GM21529 (cell line): ENCODE measurements around the gene PAMR1.
"Not testable (repeated sequence)": the region's sequence is repeated elsewhere in the genome, so short reads cannot be mapped to it uniquely, and the experiment has no call there.

Experiments
- ATAC-seq: cut with Tn5 transposase; IDR thresholded peaks from one replicate; pipeline ENCODE4 v1.9.1; 2021; ENCODE audit not compliant: unreplicated experiment

PAMR1 gene

GRCh38 chr11:35525501-35526175 is at the start of gene PAMR1:
TSS of gene PAMR1 (minus strand) at chr11:35525616. CDS start at chr11:35525585, 31 bp downstream.
- ATAC-seq: no peak

- ATAC-seq: no peak
Measured at GRCh38 chr11:35571696-35572095, 46.3 kb upstream of the PAMR1 start.

GRCh38 chr11:35567737-35568465 is 42.5 kb upstream of the PAMR1 start:
- no peak for ATAC-seq

GRCh38 chr11:35566885-35567284 is 41.5 kb upstream of the PAMR1 start:
- ATAC-seq: no peak

- no peak for ATAC-seq
Measured at GRCh38 chr11:35566181-35566580, 40.8 kb upstream of the PAMR1 start.

GRCh38 chr11:35564245-35564595 is 38.8 kb upstream of the PAMR1 start:
- no peak for ATAC-seq

- ATAC-seq: no peak
Measured at GRCh38 chr11:35563484-35564244, 38.2 kb upstream of the PAMR1 start.

- ATAC-seq: no peak
Measured at GRCh38 chr11:35559949-35560348, 34.5 kb upstream of the PAMR1 start.

- no peak for ATAC-seq
Measured at GRCh38 chr11:35558513-35558912, 33.1 kb upstream of the PAMR1 start.

GRCh38 chr11:35555488-35555887 is 30.1 kb upstream of the PAMR1 start:
- no peak for ATAC-seq

GRCh38 chr11:35554491-35555437 is 29.3 kb upstream of the PAMR1 start:
- no peak for ATAC-seq

- no peak for ATAC-seq
Measured at GRCh38 chr11:35553831-35554230, 28.4 kb upstream of the PAMR1 start.

- no peak for ATAC-seq
Measured at GRCh38 chr11:35553021-35553420, 27.6 kb upstream of the PAMR1 start.

- ATAC-seq: no peak
Measured at GRCh38 chr11:35552616-35553015, 27.2 kb upstream of the PAMR1 start.

- no peak for ATAC-seq
Measured at GRCh38 chr11:35550374-35551036, 25.1 kb upstream of the PAMR1 start.

GRCh38 chr11:35549787-35550186 is 24.4 kb upstream of the PAMR1 start:
- ATAC-seq: no peak

- ATAC-seq: no peak
Measured at GRCh38 chr11:35548925-35549561, 23.6 kb upstream of the PAMR1 start.

GRCh38 chr11:35547995-35548394 is 22.6 kb upstream of the PAMR1 start:
- ATAC-seq: not testable (repeated sequence)

- no peak for ATAC-seq
Measured at GRCh38 chr11:35546317-35546716, 20.9 kb upstream of the PAMR1 start.
